MM.1S (cell line): ENCODE measurements around the gene FAM72C.
"Not testable (repeated sequence)": the region's sequence is repeated elsewhere in the genome, so short reads cannot be mapped to it uniquely, and the experiment has no call there.

Source experiments
- EZH2 ChIP-seq: fragments of 300-600 bp; sonication (generic); optimal IDR thresholded peaks from 2 replicates; pipeline ENCODE3; 2017; ENCODE audit warnings: low read depth, mild to moderate bottlenecking, antibody characterized with exemption, low read length, mixed read lengths
- EZH2phosphoT487 ChIP-seq: fragments of 300-600 bp; sonication (generic); IDR thresholded peaks from 2 replicates; pipeline ENCODE4 v1.6.1; 2018; ENCODE audit warnings: antibody characterized with exemption, low read length
- TF ChIP-seq, protein P1 (sequence below): fragments of 300-600 bp; sonication (generic); IDR thresholded peaks from 2 replicates; pipeline ENCODE4 v1.5.1; 2016; ENCODE audit warnings: antibody characterized with exemption, low read length, mixed read lengths

GRCh38 chr1:143945253-143945652, 26.5 kb downstream of the FAM72C start:
- TF ChIP-seq, protein P1, sequence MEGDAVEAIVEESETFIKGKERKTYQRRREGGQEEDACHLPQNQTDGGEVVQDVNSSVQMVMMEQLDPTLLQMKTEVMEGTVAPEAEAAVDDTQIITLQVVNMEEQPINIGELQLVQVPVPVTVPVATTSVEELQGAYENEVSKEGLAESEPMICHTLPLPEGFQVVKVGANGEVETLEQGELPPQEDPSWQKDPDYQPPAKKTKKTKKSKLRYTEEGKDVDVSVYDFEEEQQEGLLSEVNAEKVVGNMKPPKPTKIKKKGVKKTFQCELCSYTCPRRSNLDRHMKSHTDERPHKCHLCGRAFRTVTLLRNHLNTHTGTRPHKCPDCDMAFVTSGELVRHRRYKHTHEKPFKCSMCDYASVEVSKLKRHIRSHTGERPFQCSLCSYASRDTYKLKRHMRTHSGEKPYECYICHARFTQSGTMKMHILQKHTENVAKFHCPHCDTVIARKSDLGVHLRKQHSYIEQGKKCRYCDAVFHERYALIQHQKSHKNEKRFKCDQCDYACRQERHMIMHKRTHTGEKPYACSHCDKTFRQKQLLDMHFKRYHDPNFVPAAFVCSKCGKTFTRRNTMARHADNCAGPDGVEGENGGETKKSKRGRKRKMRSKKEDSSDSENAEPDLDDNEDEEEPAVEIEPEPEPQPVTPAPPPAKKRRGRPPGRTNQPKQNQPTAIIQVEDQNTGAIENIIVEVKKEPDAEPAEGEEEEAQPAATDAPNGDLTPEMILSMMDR, result not testable (repeated sequence)
- not testable (repeated sequence) for TF ChIP-seq EZH2phosphoT487, EZH2
